GM21390 (cell line): ENCODE data around the gene TTL.

Experiments used
- ATAC-seq: cut with Tn5 transposase; IDR thresholded peaks from one replicate; pipeline ENCODE4 v1.9.1; 2021; ENCODE audit not compliant: unreplicated experiment

TTL gene

GRCh38 chr2:112580084-112580483, 98.1 kb downstream of the TTL start:
- no peak for ATAC-seq

- ATAC-seq: no peak
Observed at GRCh38 chr2:112582314-112582746, 100.4 kb downstream of the TTL start.

GRCh38 chr2:112583497-112584133, 101.7 kb downstream of the TTL start:
- no peak for ATAC-seq

GRCh38 chr2:112584134-112584890, 102.4 kb downstream of the TTL start, which contains the start of gene CHCHD5:
Gene CHCHD5, plus strand, starts transcription at chr2:112584609. Its CDS starts 39 bp downstream, at chr2:112584648.
- peak; percentile 87 for ATAC-seq

- ATAC-seq: no peak
Observed at GRCh38 chr2:112584891-112585250, 102.9 kb downstream of the TTL start.

- ATAC-seq: no peak
Observed at GRCh38 chr2:112585400-112585799, 103.4 kb downstream of the TTL start.

GRCh38 chr2:112585873-112586464, 104.0 kb downstream of the TTL start:
- no peak for ATAC-seq

GRCh38 chr2:112588611-112589045, 106.7 kb downstream of the TTL start:
- no peak for ATAC-seq
